ENCODE data around the gene WFDC6. TPM values are rescaled to one million over a fixed set of nuclear protein-coding genes. Genes with fewer than 3 reads are reported as not detected.

Gene WFDC6
- polyA plus RNA-seq, 1 donor from 2014 or later = not detected

DNA sequence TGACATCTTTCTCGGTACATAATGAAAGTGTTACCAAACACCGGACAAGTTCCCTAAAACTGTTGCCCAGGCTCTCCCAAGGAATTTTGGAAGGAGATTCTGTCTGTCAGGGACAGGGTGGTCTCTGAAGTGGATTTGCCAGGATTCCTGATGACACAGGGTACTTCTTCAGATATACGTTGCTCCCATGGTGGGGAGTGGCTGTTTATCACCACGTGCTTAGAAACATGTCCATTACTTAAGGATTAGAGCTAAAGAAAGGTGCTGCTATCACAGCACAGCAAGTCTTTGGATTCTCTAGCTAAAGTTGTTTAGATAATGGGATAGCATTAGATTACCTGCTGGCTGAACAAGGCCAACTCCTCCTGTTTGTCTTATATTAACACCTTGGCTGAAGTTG is 30.2 kb downstream of the WFDC6 start:
- Histone ChIP-seq H3K79me2 (replicated peaks; ENCODE audit: insufficient read depth, low read length) (no peaks in the 10 kb centered on the region), H3K36me3 (ENCODE audit: insufficient read depth, low read length) (no peaks in the 10 kb centered on the region), H3K4me2 (ENCODE audit: low read length) (no peak overlapping the region), H2AFZ (ENCODE audit: low read depth, low read length) (no peak overlapping the region), H3K4me3 (ENCODE audit: low read length) (no peak overlapping the region), H3K9ac (ENCODE audit: low read length) (no peak overlapping the region), H4K20me1 (ENCODE audit: insufficient read depth) (no peaks in the 10 kb centered on the region), H3F3A (ENCODE audit: insufficient read depth, low read length, poor library complexity, severe bottlenecking) (no peaks in the 10 kb centered on the region), H3K9me2 (ENCODE audit: insufficient read depth, low read length) (no peaks in the 10 kb centered on the region), H3K27me3 (ENCODE audit: insufficient read depth, low read depth, low read length) (no peaks in the 10 kb centered on the region), H3K27ac (ENCODE audit: low read length) (no peak overlapping the region), H3K9me3 (ENCODE audit: low read length) (no peaks in the 10 kb centered on the region)
- TF ChIP-seq RAD21 (conservative IDR thresholded peaks at IDR 0.05) (no peak), EP300 (conservative IDR thresholded peaks at IDR 0.05; ENCODE audit: poor library complexity, severe bottlenecking) (no peak), EZH2 (IDR thresholded peaks at IDR 0.05; ENCODE audit: borderline replicate concordance, insufficient read depth, low read length, poor library complexity, severe bottlenecking) (no peak), TAF1 (IDR thresholded peaks at IDR 0.05; ENCODE audit: low read depth) (no peak)

DNA sequence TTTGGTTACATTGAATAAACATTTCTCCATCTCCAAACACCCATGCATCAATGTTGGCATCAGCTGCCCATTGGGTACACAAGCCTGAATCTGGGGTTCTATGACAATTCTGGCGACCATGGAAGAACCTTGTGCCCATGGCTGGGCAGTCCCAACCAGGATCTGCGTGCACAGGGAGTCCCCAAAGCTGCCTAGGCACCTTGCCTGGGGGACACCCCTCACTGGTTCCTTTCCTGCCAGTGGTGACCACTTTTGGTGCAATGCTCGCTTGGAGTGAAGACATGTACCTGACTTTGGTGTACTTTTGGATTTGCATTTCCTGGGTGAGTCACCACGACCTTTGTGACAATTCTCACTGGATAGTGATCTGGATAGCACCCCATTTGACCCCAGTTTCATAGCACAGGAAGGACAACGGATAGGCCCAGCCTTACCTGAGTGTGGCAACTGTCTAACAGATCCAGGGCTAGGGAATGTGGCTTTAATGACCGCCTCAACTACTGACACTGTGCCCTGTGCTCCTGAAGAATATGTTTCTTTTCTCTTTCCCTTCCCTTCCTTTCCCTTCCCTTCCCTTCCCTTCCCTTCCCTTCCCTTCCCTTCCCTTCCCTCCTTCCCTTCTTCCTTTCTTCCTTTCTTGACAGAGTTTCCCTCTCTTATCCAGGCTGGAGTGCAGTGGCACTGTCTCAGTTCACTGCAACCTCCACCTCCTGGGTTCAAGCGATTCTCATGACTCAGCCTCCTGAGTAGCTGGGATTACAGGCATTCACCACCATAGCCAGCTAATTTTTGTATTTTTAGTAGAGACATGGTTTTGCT is 31.0 kb downstream of the WFDC6 start:
- H3K9ac ChIP-seq (ENCODE audit: low read length) = no peak overlapping the region
- H3K27me3 ChIP-seq (ENCODE audit: insufficient read depth, low read depth, low read length) = no peaks in the 10 kb centered on the region
- H3K36me3 ChIP-seq (ENCODE audit: insufficient read depth, low read length) = no peaks in the 10 kb centered on the region
- H4K20me1 ChIP-seq (ENCODE audit: insufficient read depth) = no peaks in the 10 kb centered on the region
- no peaks in the 10 kb centered on the region for H3K9me3 ChIP-seq (ENCODE audit: low read length)
- no peak overlapping the region for H3K27ac ChIP-seq (ENCODE audit: low read length)
- H3K4me3 ChIP-seq (ENCODE audit: low read length) = no peak overlapping the region
- no peaks in the 10 kb centered on the region for H3K9me2 ChIP-seq (ENCODE audit: insufficient read depth, low read length)
- TF ChIP-seq EZH2 (IDR thresholded peaks at IDR 0.05; ENCODE audit: borderline replicate concordance, insufficient read depth, low read length, poor library complexity, severe bottlenecking) (no peak), RAD21 (conservative IDR thresholded peaks at IDR 0.05) (no peak), POLR2AphosphoS5 (IDR thresholded peaks at IDR 0.05) (no peak)
- no peak overlapping the region for H2AFZ ChIP-seq (ENCODE audit: low read depth, low read length)
- H3K4me2 ChIP-seq (ENCODE audit: low read length) = no peak overlapping the region
- no peaks in the 10 kb centered on the region for H3F3A ChIP-seq (ENCODE audit: insufficient read depth, low read length, poor library complexity, severe bottlenecking)
- H3K79me2 ChIP-seq (replicated peaks; ENCODE audit: insufficient read depth, low read length) = no peaks in the 10 kb centered on the region

DNA sequence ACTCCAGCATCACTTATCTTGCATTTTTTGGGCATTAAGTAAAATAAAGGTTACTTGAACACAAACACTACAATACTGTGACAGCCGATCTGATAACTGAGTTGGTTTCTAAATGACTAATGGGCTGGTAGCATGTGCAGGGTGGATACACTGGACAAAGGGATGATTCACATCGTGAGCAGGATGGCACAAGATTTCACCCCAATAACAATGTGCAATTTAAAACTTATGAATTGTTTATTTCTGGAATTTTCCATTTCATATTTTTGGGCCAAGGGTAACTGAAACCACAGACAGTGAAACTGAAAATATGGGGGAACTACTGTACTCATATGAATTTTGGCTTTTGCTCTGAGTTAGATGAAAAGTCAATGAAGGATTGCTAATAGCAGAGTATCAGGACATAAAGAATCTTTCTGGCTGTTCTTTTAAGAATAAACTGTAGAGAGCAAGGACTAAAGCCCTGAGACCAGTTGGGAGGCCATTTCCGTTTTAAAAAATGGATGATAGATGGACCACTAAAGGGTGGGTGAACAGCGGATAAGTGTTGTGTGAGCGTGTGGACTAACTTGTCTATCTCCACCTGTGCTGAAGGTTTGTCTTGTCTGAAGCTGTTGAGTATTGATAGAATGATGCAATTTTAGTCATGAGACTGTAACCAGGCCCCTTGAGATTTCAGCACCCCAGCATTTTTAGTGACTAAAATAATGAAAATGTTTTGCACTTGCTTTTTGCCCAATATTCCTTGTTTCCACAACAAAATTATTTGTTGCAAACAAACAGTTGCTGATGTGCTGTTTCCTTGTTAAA is 32.1 kb downstream of the WFDC6 start:
- Histone ChIP-seq H3F3A (ENCODE audit: insufficient read depth, low read length, poor library complexity, severe bottlenecking) (no peaks in the 10 kb centered on the region), H3K27ac (ENCODE audit: low read length) (no peak overlapping the region)

DNA sequence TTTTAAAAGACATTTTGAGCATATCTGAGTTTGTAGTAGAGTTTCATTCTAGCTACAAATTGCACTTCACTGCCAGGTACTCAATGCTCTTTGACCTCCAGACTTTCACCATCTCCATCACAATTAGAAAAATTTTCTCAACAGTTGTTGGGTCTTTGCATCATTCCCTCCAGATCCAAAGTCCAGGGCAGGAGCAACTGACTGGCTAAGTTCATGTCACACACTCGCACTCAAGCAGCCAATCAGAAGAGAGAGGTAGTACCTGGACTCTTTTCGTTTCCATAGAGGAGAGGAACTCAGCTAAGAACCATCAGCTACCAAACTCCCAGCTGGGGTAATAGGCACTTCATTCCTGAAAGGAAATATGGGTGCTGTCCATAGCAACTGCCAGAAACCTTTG is 32.9 kb downstream of the WFDC6 start:
- Histone ChIP-seq H3K79me2 (replicated peaks; ENCODE audit: insufficient read depth, low read length) (no peaks in the 10 kb centered on the region), H4K20me1 (ENCODE audit: insufficient read depth) (no peaks in the 10 kb centered on the region), H3K4me3 (ENCODE audit: low read length) (no peak overlapping the region), H3K9ac (ENCODE audit: low read length) (no peak overlapping the region), H3K9me2 (ENCODE audit: insufficient read depth, low read length) (no peaks in the 10 kb centered on the region), H3K27ac (ENCODE audit: low read length) (no peak overlapping the region), H3K4me2 (ENCODE audit: low read length) (no peak overlapping the region), H3F3A (ENCODE audit: insufficient read depth, low read length, poor library complexity, severe bottlenecking) (no peaks in the 10 kb centered on the region), H3K36me3 (ENCODE audit: insufficient read depth, low read length) (no peaks in the 10 kb centered on the region), H3K27me3 (ENCODE audit: insufficient read depth, low read depth, low read length) (no peaks in the 10 kb centered on the region), H2AFZ (ENCODE audit: low read depth, low read length) (no peak overlapping the region), H3K9me3 (ENCODE audit: low read length) (no peaks in the 10 kb centered on the region)
- TF ChIP-seq TAF1 (IDR thresholded peaks at IDR 0.05; ENCODE audit: low read depth) = no peak
- TF ChIP-seq EP300 (conservative IDR thresholded peaks at IDR 0.05; ENCODE audit: poor library complexity, severe bottlenecking) = no peak
- TF ChIP-seq EZH2 (IDR thresholded peaks at IDR 0.05; ENCODE audit: borderline replicate concordance, insufficient read depth, low read length, poor library complexity, severe bottlenecking) = no peak
- TF ChIP-seq SMC3 (conservative IDR thresholded peaks at IDR 0.05; ENCODE audit: poor library complexity) = no peak
- no peak for TF ChIP-seq RAD21 (conservative IDR thresholded peaks at IDR 0.05)
- TF ChIP-seq MXI1 (conservative IDR thresholded peaks at IDR 0.05; ENCODE audit: poor library complexity, severe bottlenecking) = no peak
- no peak for TF ChIP-seq REST (IDR thresholded peaks at IDR 0.05; ENCODE audit: borderline replicate concordance)
- no peak for TF ChIP-seq CTCF (IDR thresholded peaks at IDR 0.05; ENCODE audit: poor library complexity, severe bottlenecking)
- TF ChIP-seq POLR2AphosphoS5 (IDR thresholded peaks at IDR 0.05) = no peak

More for the DNA sequence above, 32.1 kb downstream of the WFDC6 start:
- no peak overlapping the region for H3K4me3 ChIP-seq (ENCODE audit: low read length)
- H3K9me2 ChIP-seq (ENCODE audit: insufficient read depth, low read length) = no peaks in the 10 kb centered on the region
- H3K27me3 ChIP-seq (ENCODE audit: insufficient read depth, low read depth, low read length) = no peaks in the 10 kb centered on the region
- H3K36me3 ChIP-seq (ENCODE audit: insufficient read depth, low read length) = no peaks in the 10 kb centered on the region
- H3K4me2 ChIP-seq (ENCODE audit: low read length) = no peak overlapping the region
- H2AFZ ChIP-seq (ENCODE audit: low read depth, low read length) = no peak overlapping the region
- H4K20me1 ChIP-seq (ENCODE audit: insufficient read depth) = no peaks in the 10 kb centered on the region
- no peak overlapping the region for H3K9ac ChIP-seq (ENCODE audit: low read length)
- no peaks in the 10 kb centered on the region for H3K9me3 ChIP-seq (ENCODE audit: low read length)
- TF ChIP-seq EP300 (conservative IDR thresholded peaks at IDR 0.05; ENCODE audit: poor library complexity, severe bottlenecking) = no peak
- TF ChIP-seq SMC3 (conservative IDR thresholded peaks at IDR 0.05; ENCODE audit: poor library complexity) = no peak
- H3K79me2 ChIP-seq (replicated peaks; ENCODE audit: insufficient read depth, low read length) = no peaks in the 10 kb centered on the region
